ENCODE measurements around the gene KCNK1.

The KCNK1 gene

GRCh38 chr1:233640179-233640578, 26.3 kb downstream of the KCNK1 start:
- TF ChIP-seq, protein P1, sequence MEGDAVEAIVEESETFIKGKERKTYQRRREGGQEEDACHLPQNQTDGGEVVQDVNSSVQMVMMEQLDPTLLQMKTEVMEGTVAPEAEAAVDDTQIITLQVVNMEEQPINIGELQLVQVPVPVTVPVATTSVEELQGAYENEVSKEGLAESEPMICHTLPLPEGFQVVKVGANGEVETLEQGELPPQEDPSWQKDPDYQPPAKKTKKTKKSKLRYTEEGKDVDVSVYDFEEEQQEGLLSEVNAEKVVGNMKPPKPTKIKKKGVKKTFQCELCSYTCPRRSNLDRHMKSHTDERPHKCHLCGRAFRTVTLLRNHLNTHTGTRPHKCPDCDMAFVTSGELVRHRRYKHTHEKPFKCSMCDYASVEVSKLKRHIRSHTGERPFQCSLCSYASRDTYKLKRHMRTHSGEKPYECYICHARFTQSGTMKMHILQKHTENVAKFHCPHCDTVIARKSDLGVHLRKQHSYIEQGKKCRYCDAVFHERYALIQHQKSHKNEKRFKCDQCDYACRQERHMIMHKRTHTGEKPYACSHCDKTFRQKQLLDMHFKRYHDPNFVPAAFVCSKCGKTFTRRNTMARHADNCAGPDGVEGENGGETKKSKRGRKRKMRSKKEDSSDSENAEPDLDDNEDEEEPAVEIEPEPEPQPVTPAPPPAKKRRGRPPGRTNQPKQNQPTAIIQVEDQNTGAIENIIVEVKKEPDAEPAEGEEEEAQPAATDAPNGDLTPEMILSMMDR (IDR thresholded peaks at IDR 0.05; ENCODE audit: low read depth, low read length, missing control alignments), result no peak
- in situ Hi-C loops (cut with HindIII; ENCODE audit: low sequenced_read_pairs), result loop anchor here (5.0 kb wide), 1 partner anchor 53 kb away; no protein-coding TSS in a partner anchor

GRCh38 chr1:233641029-233641428, 27.1 kb downstream of the KCNK1 start:
- DNase-seq (ENCODE audit: low read depth), result no peak
- no peak overlapping the region for H3K4me3 ChIP-seq (ENCODE audit: low read depth, low read length)
- in situ Hi-C loops (cut with HindIII; ENCODE audit: low sequenced_read_pairs), result loop anchor here (5.0 kb wide), 1 partner anchor 54 kb away; no protein-coding TSS in a partner anchor
- TF ChIP-seq, protein P1 (IDR thresholded peaks at IDR 0.05; ENCODE audit: low read depth, low read length, missing control alignments), result no peak

More at GRCh38 chr1:233640179-233640578, 26.3 kb downstream of the KCNK1 start:
- no peak for DNase-seq (ENCODE audit: low read depth)
- no peak overlapping the region for H3K4me3 ChIP-seq (ENCODE audit: low read depth, low read length)

- TF ChIP-seq, protein P1 (IDR thresholded peaks at IDR 0.05; ENCODE audit: low read depth, low read length, missing control alignments), result no peak
Measured at GRCh38 chr1:233647073-233647472, 33.2 kb downstream of the KCNK1 start.

GRCh38 chr1:233647636-233648035, 33.7 kb downstream of the KCNK1 start:
- TF ChIP-seq, protein P1 (IDR thresholded peaks at IDR 0.05; ENCODE audit: low read depth, low read length, missing control alignments), result no peak
- H3K4me3 ChIP-seq (ENCODE audit: low read depth, low read length), result no peak overlapping the region
- in situ Hi-C loops (cut with HindIII; ENCODE audit: low sequenced_read_pairs), result no loop called here
- no peak for DNase-seq (ENCODE audit: low read depth)

More at GRCh38 chr1:233647073-233647472, 33.2 kb downstream of the KCNK1 start:
- no peak for DNase-seq (ENCODE audit: low read depth)
- in situ Hi-C loops (cut with HindIII; ENCODE audit: low sequenced_read_pairs), result no loop called here
- H3K4me3 ChIP-seq (ENCODE audit: low read depth, low read length), result no peak overlapping the region

DNA sequence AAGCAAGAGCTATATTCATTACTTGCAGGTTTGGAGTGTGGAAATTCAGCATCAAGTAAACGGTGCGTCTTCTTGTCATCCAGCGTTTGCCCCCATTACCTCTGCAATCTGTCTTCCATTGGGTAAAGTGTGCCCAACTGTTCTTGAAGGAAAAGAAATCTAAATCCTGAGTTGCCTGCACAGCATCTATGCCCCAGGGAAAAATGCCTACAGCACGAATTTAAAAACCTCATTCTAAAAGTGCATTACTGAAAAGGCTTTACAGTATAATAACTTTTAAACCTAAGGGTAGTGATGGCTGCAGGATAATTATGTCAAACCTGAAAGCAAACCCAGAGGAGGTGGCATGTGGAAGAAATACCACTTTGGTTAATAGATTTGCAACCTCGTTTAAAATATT, 37.2 kb downstream of the KCNK1 start:
- no peak for DNase-seq (ENCODE audit: low read depth)
- in situ Hi-C loops (cut with HindIII; ENCODE audit: low sequenced_read_pairs), result no loop called here
- TF ChIP-seq, protein P1 (IDR thresholded peaks at IDR 0.05; ENCODE audit: low read depth, low read length, missing control alignments), result no peak
- no peak overlapping the region for H3K4me3 ChIP-seq (ENCODE audit: low read depth, low read length)

DNA sequence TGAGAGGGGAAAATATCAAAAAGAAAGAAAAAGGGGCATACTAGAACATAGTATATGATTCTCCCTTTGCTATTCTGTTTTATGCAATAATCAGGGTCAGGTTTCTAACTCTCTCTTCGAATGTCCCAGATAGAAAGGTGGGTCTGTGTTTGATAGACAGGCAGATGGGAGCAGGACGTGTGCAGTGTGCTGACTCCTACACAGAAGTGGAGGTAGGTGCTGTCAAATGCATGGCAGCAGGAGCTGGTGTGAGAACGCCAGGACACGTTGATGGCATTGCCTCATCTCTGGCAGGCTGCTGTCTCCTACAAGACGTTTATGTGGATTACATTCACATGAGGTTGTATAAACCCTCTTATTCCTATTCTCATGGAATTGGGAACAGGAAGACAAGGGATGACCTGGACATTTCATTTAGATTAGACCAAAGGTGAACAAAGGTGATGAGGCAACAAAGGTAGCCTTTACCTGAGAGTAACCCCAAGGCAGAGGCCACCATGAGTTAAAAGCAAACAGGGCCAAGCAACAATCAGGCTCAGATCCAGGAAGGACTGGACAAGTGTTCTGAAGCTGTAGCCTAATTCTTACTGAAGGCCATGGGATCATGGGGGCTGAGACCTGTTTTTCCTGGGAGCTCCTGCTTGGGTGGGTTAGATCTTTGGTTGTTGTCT, 37.8 kb downstream of the KCNK1 start:
- TF ChIP-seq, protein P1 (IDR thresholded peaks at IDR 0.05; ENCODE audit: low read depth, low read length, missing control alignments), result no peak
- DNase-seq (ENCODE audit: low read depth), result no peak
- in situ Hi-C loops (cut with HindIII; ENCODE audit: low sequenced_read_pairs), result no loop called here
- no peak overlapping the region for H3K4me3 ChIP-seq (ENCODE audit: low read depth, low read length)

All from astrocyte of the cerebellum (primary cell).